ENCODE results near the gene TAF1. TPM values are rescaled to one million over a fixed set of nuclear protein-coding genes. Genes with fewer than 3 reads are reported as not detected.

The TAF1 gene
- total RNA-seq, 2 experiments from 2014 or later: 30.2 to 48.2 TPM

DNA sequence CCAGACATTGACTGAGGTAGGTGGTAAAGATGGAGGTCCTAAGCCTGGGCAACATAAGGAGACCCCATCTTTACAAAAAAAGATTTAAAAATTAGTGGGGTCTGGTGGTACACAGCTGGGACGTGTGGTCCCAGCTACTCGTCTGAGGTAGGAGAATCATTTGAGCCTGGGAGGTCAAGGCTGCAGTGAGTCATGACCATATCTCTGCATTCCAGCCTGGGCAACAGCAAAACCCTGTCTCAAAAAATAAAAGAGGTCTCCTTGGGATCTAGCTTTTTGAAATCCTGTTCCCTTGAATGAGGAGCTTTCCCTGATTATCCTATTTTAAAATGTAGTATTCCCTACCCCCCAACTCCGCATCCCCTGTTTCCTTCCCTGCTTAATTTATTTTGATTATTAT lies 88.1 kb downstream of the TAF1 start:
- Histone ChIP-seq H3K9me2 (ENCODE audit: insufficient read depth, low read length) (no peaks in the 10 kb centered on the region), H3K4me2 (ENCODE audit: low read length) (no peak overlapping the region), H4K20me1 (ENCODE audit: insufficient read depth, low read length) (no peaks in the 10 kb centered on the region), H3K9me3 (ENCODE audit: low read length) (no peaks in the 10 kb centered on the region), H3K79me2 (ENCODE audit: insufficient read depth, low read depth, low read length) (no peaks in the 10 kb centered on the region), H2AFZ (ENCODE audit: low read length) (no peak overlapping the region), H3K4me1 (ENCODE audit: insufficient read depth, low read length, poor library complexity, severe bottlenecking) (no peaks in the 10 kb centered on the region), H3K4me3 (ENCODE audit: low read depth, low read length, poor library complexity, severe bottlenecking) (no peak overlapping the region), H3K27ac (ENCODE audit: low read depth, low read length, poor library complexity, severe bottlenecking) (no peak overlapping the region), H3K36me3 (ENCODE audit: insufficient read depth, low read length) (peaks cover 52% of the 10 kb centered on the region)
- POLR2A ChIA-PET: interaction anchor here (0.8 kb wide), 1 partner anchor 14 kb away, joined by 3 read pairs; no protein-coding TSS in a partner anchor
- no TSS peak for BruUV-seq (replicated peaks)
- intact Hi-C loops (cut with micrococcal nuclease; ENCODE audit: unreplicated experiment): no loop called here
- CTCF ChIA-PET (ENCODE audit: unreplicated experiment): no interaction called here
- no peak for TF ChIP-seq EZH2phosphoT487 (IDR thresholded peaks at IDR 0.05; ENCODE audit: borderline replicate concordance, low read depth, low read length)
- TF ChIP-seq CTCF (conservative IDR thresholded peaks at IDR 0.05; ENCODE audit: low read length): no peak
- no peak for DNase-seq (ENCODE audit: low spot score)

- no peaks in the 10 kb centered on the region for H3K9me2 ChIP-seq (ENCODE audit: insufficient read depth, low read length)
- H3K79me2 ChIP-seq (ENCODE audit: insufficient read depth, low read depth, low read length): no peaks in the 10 kb centered on the region
- ChIA-PET POLR2A (no interaction called here), CTCF (ENCODE audit: unreplicated experiment) (no interaction called here)
- no peak overlapping the region for H3K4me2 ChIP-seq (ENCODE audit: low read length)
- H2AFZ ChIP-seq (ENCODE audit: low read length): no peak overlapping the region
- no peaks in the 10 kb centered on the region for H3K4me1 ChIP-seq (ENCODE audit: insufficient read depth, low read length, poor library complexity, severe bottlenecking)
- no peaks in the 10 kb centered on the region for H3K9me3 ChIP-seq (ENCODE audit: low read length)
- H3K27ac ChIP-seq (ENCODE audit: low read depth, low read length, poor library complexity, severe bottlenecking): no peak overlapping the region
- DNase-seq (ENCODE audit: low spot score): no peak
- peaks cover 94% of the 10 kb centered on the region for H3K36me3 ChIP-seq (ENCODE audit: insufficient read depth, low read length)
- no peak overlapping the region for H3K4me3 ChIP-seq (ENCODE audit: low read depth, low read length, poor library complexity, severe bottlenecking)
- no peaks in the 10 kb centered on the region for H4K20me1 ChIP-seq (ENCODE audit: insufficient read depth, low read length)
- no peak for TF ChIP-seq CTCF (conservative IDR thresholded peaks at IDR 0.05; ENCODE audit: low read length)
- no peak for TF ChIP-seq EZH2phosphoT487 (IDR thresholded peaks at IDR 0.05; ENCODE audit: borderline replicate concordance, low read depth, low read length)
- no TSS peak for BruUV-seq (replicated peaks)
- intact Hi-C loops (cut with micrococcal nuclease; ENCODE audit: unreplicated experiment): no loop called here
These were observed 92.7 kb downstream of the TAF1 start for GRCh38 chrX:71458866-71459265.

DNA sequence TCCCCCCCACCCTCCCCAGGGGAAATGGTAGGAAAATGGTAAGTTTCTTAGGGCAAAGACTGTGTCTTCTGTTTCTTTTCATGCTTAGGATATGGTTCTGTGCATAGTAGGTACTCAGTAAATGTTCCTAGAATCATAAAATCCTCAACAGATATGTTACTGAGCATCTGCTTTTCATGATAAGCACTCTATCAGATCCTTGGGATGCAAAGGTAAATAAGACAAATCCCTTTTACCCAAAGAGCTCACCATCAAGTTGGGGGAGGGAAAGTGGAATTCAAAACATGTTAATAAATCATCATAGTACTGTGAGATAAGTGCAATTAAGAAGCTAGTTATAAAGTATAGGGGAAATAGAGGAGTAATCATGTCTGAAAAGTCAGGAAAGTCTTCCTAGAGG lies 98.8 kb downstream of the TAF1 start:
- Histone ChIP-seq H3K4me2 (ENCODE audit: low read length) (no peak overlapping the region), H3K4me1 (ENCODE audit: insufficient read depth, low read length, poor library complexity, severe bottlenecking) (no peaks in the 10 kb centered on the region), H3K27ac (ENCODE audit: low read depth, low read length, poor library complexity, severe bottlenecking) (no peak overlapping the region), H2AFZ (ENCODE audit: low read length) (no peak overlapping the region), H3K79me2 (ENCODE audit: insufficient read depth, low read depth, low read length) (no peaks in the 10 kb centered on the region), H4K20me1 (ENCODE audit: insufficient read depth, low read length) (no peaks in the 10 kb centered on the region), H3K4me3 (ENCODE audit: low read depth, low read length, poor library complexity, severe bottlenecking) (no peak overlapping the region), H3K9me2 (ENCODE audit: insufficient read depth, low read length) (no peaks in the 10 kb centered on the region), H3K9me3 (ENCODE audit: low read length) (no peaks in the 10 kb centered on the region), H3K36me3 (ENCODE audit: insufficient read depth, low read length) (peaks cover 62% of the 10 kb centered on the region)
- CTCF ChIA-PET (ENCODE audit: unreplicated experiment): no interaction called here
- POLR2A ChIA-PET: no interaction called here
- intact Hi-C loops (cut with micrococcal nuclease; ENCODE audit: unreplicated experiment): no loop called here
- no peak for DNase-seq (ENCODE audit: low spot score)
- TF ChIP-seq CTCF (conservative IDR thresholded peaks at IDR 0.05; ENCODE audit: low read length) (no peak), EZH2phosphoT487 (IDR thresholded peaks at IDR 0.05; ENCODE audit: borderline replicate concordance, low read depth, low read length) (no peak)
- BruUV-seq (replicated peaks): no TSS peak
